SW 1271 (cell line): ENCODE measurements around the gene FRMD8.
"Not testable (repeated sequence)": the region's sequence is repeated elsewhere in the genome, so short reads cannot be mapped to it uniquely, and the experiment has no call there.

ENCODE experiments used
- DNase-seq, 2 experiments: peaks; one replicate each; lab custom pipeline; 2025; lab: John Stamatoyannopoulos, UW

Gene FRMD8

GRCh38 chr11:65393513-65394079 is 7.2 kb downstream of the FRMD8 start:
- no peak for DNase-seq

GRCh38 chr11:65394125-65394536 is 7.7 kb downstream of the FRMD8 start:
- no peak for DNase-seq

- no peak for DNase-seq
These were observed 9.6 kb downstream of the FRMD8 start for GRCh38 chr11:65395961-65396530.

GRCh38 chr11:65396769-65397745 is 10.6 kb downstream of the FRMD8 start:
- DNase-seq, result no peak

GRCh38 chr11:65398362-65398910 is 12.0 kb downstream of the FRMD8 start:
- DNase-seq, result no peak

GRCh38 chr11:65399249-65399648 is 12.8 kb downstream of the FRMD8 start:
- no peak for DNase-seq

- DNase-seq, result no peak
These were observed 13.4 kb downstream of the FRMD8 start for GRCh38 chr11:65399845-65400244.

- DNase-seq, result no peak
These were observed 14.1 kb downstream of the FRMD8 start for GRCh38 chr11:65400307-65401072.

GRCh38 chr11:65401073-65401802 is 14.8 kb downstream of the FRMD8 start:
- no peak for DNase-seq

- no peak for DNase-seq
These were observed 15.4 kb downstream of the FRMD8 start for GRCh38 chr11:65401803-65402248.

- no peak for DNase-seq
These were observed 16.4 kb downstream of the FRMD8 start for GRCh38 chr11:65402790-65403189.

GRCh38 chr11:65403607-65404121 is 17.2 kb downstream of the FRMD8 start:
- DNase-seq, result no peak

GRCh38 chr11:65404210-65404609 is 17.8 kb downstream of the FRMD8 start:
- DNase-seq, result no peak

- DNase-seq, result no peak
These were observed 18.4 kb downstream of the FRMD8 start for GRCh38 chr11:65404638-65405339.

- no peak for DNase-seq
These were observed 24.7 kb downstream of the FRMD8 start for GRCh38 chr11:65410936-65411680.

GRCh38 chr11:65411681-65412070 is 25.2 kb downstream of the FRMD8 start:
- no peak for DNase-seq

- no peak for DNase-seq
These were observed 26.0 kb downstream of the FRMD8 start for GRCh38 chr11:65412271-65413076.

GRCh38 chr11:65413077-65413664 is 26.7 kb downstream of the FRMD8 start:
- DNase-seq, result not testable (repeated sequence)
